Muscle of arm (tissue), 14 donors: ENCODE measurements around the gene EFNB3. TPM values are rescaled to one million over a fixed set of nuclear protein-coding genes. Genes with fewer than 3 reads are reported as not detected.
A peak's percentile ranks its signal among the peaks of the same experiment; 100 is the strongest.

Experiments
- DNase-seq: peaks from one replicate; pipeline ENCODE4 v3.0.0-alpha.2; 2013
- long read RNA-seq, 11 donors: transcript quantifications; one replicate each; lab custom pipeline, GENCODE V29; 2026
- polyA plus RNA-seq, 12 donors: library from polyadenylated mRNA; unstranded; fragments of 120-200 nt; gene quantifications; one replicate each; pipeline ENCODE4 v1.2.1, GENCODE V29; 2013; ENCODE audit not compliant: insufficient read length in 12 of 12

Gene EFNB3, protein sequence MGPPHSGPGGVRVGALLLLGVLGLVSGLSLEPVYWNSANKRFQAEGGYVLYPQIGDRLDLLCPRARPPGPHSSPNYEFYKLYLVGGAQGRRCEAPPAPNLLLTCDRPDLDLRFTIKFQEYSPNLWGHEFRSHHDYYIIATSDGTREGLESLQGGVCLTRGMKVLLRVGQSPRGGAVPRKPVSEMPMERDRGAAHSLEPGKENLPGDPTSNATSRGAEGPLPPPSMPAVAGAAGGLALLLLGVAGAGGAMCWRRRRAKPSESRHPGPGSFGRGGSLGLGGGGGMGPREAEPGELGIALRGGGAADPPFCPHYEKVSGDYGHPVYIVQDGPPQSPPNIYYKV
- polyA plus RNA-seq = 10 to 100 TPM in 2 of 12 donors, 1 to 10 TPM in 9, not detected in 1; 3.2 to 15.0 (median 6.0) TPM
- long read RNA-seq, donor 1, partial matches to known transcripts = 0 of 1 reads
- long read RNA-seq, donor 1, other reads (novel, unspliced or antisense) = 0 of 1 reads
- long read RNA-seq, donor 2 = 0 reads
- long read RNA-seq, donor 3 = 0 reads
- long read RNA-seq, donor 4 = 0 reads
- long read RNA-seq, donor 5 = 0 reads
- long read RNA-seq, donor 6, partial matches to known transcripts = 0 of 1 reads
- long read RNA-seq, donor 6, other reads (novel, unspliced or antisense) = 0 of 1 reads
- long read RNA-seq, donor 7 = 0 reads
- long read RNA-seq, donor 8, partial matches to known transcripts = 0 of 2 reads
- long read RNA-seq, donor 8, other reads (novel, unspliced or antisense) = 0 of 2 reads
- long read RNA-seq, donor 9, partial matches to known transcripts = 0 of 2 reads
- long read RNA-seq, donor 9, other reads (novel, unspliced or antisense) = 0 of 2 reads
- long read RNA-seq, donor 10, partial matches to known transcripts = 0 of 2 reads
- long read RNA-seq, donor 10, other reads (novel, unspliced or antisense) = 0 of 2 reads
- long read RNA-seq, donor 11, partial matches to known transcripts = 0 of 1 reads
- long read RNA-seq, donor 11, other reads (novel, unspliced or antisense) = 0 of 1 reads

DNA sequence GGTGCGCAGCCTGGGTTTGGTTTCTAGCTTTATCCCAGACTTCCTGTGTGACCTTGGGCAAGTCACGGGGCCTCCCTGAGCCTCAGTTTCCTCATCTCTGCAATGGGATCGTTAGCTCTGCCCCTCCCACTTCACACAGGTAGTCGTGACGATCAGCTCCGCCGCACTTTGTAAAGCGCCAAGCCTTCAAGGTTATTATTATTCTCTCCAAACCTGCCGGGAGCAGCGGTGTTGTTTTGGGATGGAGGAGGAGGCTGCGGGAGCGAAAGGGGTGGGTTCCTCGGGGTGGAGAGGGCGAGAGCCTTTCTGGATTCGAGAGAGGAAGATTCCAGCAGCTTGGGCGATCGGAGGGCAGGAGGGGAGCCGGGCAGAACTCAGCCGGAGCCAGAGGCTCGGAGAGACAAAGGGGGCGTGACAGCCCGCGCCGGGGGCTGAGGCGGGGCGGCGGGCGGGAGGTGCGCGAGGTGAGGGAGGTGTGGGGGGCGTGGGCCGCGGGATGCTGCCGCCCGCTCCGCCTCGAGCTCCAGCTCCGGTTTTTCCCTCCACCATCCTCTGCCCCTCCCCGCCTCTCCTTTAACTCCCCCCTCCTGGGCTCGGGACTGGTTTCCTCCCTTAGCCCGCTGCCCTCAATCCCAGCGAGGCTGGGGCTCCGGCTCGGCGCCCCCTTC lies at the start of gene EFNB3:
EFNB3 (plus strand) TSS at position 602 of the 668 bp plus-strand sequence. CDS start 397 bp downstream, outside the sequence.
- DNase-seq = peak; percentile 31

DNA sequence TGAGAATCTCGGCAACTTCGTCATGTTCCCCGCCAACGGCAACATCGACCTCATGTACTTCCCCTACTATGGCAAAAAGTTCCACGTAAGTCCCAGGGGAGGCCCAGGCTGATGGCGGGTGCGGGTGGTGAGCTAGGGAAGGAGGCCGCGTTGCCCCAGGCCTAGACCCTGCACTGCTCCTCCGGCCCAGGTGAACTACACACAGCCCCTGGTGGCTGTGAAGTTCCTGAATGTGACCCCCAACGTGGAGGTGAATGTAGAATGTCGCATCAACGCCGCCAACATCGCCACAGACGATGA lies 49.5 kb upstream of the EFNB3 start:
- no peak for DNase-seq

DNA sequence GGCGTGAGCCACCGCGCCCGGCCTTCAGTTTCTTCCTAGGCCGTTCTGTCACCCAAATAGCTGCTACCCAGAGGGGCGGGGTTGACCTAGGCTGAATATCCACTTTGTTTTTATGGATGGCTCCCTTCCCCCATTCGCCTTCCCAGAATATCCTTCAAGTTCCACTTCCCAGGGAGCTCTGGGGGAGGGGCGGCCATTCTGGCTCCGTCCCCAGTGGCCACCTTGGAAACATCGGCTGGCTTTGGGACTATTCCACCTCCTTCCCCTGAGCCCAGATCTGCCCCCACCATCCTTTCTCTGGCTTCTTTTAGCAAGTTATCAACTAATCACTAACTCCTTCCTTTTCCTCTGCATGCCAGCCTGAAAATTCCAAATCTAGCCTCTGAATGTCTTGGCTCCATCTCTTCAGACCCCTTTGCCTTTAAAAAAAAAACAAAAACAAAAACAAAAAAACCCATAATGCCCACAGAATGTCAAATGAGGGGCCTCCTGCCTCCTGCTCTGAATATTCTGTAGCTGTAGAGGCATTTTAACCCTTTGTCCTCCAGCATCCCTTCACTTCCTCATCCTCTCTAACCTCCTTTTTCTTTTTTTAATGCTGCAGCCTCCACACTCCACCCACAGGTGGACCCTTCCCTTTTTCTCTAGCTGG lies 47.9 kb upstream of the EFNB3 start:
- DNase-seq = no peak

DNA sequence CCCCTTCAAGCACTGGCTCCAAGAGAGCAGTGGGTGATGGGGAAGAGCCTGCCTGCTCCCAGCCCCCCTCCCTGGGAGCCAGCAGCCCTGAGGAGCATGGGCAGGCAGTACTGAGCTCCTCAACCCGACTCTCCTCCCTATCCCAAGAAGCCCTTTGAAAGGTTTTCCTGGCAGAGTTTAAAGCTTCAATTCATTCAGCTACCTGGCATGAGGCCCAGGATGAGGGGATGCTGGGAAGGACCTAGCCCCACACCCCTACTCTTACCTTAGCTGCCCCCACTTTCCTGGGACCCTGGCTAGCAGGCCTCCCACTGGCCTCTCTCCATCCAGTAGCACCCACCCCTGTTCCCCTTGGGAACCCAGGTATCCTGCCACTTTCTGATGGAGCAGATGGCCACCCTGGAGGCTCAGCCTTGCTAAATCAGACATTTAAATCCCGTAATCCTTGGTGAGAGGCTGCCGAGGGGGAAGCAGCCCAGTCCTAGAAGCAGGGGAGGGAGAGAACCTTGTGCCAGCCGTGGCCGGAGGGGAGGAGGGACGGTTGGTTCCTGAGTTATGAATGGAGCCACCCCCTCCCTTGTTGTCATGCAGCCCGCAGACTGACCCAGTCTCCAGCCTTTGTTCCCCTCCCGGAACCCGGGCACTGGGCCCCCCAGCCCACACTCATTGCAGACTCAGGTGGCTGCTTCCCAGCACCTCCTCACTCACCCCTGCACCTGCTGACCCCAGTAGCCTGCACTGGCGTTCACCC lies 37.2 kb upstream of the EFNB3 start:
- DNase-seq = no peak

DNA sequence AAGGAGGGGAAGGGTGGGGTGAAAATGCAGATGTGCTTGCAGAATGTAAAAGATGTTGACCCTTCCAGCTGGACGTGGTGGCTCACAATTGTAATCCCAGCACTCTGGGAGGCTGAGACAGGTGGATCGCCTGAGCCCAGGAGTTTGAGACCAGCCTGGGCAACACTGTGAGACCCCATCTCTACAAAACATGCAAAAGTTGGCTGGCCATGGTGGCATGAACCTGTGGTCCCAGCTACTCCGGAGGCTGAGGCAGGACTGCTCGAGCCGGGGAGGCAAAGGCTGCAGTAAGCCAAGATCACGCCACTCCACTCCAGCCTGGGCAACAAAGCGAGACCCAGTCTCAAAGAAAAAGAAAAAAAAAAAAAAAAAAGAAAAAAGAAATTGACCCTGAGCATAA lies 36.5 kb upstream of the EFNB3 start:
- no peak for DNase-seq

DNA sequence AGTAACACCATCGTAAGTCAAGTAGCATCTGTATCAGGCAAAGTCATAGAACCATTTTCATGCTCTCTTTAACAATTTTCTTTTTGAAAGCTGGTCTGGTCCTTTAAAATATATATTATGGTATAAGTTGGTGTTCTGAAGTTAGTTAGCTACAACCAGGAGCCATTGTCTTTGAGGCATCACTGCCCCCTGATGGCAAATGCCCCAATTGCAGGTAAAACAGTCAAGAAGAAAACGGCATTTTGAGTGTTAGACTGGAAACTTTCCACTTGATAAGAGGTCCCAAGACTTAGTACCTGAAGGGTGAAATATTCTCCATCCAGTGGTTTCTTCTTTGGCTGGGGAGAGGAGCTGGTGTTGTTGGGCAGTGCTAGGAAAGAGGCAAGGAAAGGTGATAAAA lies 31.8 kb upstream of the EFNB3 start:
- no peak for DNase-seq

DNA sequence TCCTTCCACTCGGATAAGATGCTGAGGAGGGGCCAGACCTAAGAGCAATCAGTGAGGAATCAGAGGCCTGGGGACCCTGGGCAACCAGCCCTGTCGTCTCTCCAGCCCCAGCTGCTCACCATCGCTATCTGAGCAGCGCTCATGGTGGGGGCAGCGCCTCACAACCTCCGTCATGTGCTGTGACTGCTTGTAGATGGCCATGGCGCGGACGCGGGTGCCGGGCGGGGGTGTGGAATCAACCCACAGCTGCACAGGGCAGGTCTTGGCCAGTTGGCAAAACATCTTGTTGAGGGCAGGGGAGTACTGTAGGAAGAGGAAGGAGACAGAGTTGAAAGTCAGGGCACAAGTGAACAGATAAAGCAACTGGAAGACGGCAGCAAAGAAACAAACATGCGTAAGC lies 30.1 kb upstream of the EFNB3 start:
- no peak for DNase-seq

DNA sequence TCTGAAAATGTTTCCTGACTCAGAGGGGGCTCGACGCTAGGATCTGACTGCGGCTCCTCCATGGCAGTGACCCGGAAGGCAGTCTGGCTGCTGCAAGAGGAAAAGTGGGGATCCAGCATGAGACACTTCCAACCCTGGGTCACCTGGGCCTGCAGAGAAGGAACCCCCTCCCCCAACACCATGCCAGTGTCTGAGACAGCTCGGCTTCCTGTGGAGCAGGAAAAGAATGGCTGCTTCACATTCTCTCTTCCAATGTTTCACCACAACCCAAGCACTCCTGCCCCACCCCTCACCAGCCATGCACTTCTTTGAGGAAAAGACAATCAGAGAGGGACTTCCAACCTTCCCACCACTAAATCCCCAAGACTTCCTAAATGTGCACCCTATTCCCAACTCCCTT lies 28.5 kb upstream of the EFNB3 start:
- DNase-seq = no peak

DNA sequence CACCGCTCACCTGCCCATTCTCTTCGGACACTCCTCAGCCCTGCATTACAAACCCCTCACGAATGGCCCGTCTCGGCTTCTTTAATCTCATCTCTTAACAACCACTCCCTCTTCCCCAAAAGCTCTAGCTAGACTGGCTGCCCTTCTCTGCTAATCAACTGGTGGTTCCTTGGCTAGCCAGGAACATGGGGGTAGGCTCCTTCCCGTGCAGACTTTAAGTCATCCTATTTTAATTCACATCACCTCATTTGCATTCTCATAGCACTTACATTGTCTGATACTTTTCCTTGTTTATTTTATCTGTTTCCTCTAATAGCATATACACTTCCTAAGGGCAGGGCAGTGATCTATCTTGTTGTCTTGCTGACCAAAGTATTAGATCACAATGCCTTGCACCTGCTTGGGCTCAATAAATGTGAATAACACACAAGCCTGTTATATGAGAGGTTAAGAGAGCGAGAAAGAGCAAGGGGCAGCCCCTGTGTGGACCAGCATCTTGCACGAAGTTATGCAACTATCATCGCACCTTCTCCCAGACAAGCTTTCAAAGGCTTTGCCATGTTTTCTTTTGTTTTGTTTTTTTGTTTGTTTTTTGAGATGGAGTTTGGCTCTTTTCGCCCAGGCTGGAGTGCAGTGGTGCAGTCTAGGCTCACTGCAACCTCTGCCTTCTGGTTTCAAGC lies 27.5 kb upstream of the EFNB3 start:
- no peak for DNase-seq

DNA sequence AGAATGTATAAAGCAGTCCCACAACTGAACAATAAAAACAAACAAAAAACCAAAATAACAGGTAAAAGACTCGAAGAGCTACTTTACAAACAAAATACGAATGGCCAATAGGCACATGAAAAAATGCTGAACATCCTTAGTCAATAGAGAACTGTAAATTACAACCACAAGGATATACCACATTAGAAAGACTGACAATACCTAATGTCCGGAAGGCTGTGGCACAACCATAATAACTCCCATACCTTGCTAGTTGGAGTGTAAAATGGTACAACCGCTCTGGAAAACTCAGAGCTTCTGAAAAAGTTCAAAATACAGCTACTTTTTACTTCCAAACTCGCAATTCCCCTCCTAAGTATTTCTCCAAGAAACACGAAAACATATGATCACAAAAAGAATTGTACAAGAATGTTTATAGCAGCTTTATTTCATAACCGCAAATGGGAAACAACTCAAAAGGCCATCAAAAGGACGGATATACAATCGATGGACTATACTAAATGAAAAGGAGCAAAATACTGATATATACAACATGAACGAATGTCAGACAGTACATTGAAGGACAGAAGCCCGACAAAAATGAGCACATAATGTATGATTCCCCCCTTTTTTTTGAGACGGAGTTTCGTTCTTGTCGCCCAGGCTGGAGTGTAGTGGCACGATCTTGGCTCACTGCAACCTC lies 20.0 kb upstream of the EFNB3 start:
- DNase-seq = no peak

DNA sequence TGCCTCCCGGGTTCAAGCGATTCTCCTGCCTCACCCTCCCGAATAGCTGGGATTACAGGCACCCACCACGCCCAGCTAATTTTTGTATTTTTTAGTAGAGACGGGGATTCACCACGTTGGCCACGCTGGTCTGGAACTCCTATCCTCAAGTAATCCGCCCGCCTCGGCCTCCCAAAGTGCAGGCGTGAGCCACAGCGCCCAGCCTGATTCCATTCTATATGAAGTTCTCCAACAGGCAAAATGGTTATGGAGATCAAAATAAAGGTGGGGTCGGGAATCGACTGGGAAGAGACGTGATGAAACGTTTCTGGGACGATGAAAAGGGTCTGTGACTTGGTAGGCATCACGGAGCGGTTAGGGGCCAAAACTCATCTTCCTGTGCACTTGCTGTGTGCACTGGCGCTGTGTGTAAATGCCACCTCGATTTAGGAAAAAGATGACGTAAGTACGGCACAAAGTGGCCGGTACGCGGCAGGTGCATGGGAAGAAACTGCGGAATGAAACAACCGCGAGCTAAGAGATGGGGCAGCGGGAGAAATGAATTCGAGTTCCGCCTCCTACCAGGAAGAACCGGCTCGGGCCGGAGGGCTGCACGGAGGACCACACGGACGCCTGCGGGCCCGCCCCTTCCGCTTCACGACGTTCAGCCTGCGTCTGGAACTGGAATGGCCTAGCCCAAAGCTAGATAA lies 19.3 kb upstream of the EFNB3 start:
- DNase-seq = no peak

DNA sequence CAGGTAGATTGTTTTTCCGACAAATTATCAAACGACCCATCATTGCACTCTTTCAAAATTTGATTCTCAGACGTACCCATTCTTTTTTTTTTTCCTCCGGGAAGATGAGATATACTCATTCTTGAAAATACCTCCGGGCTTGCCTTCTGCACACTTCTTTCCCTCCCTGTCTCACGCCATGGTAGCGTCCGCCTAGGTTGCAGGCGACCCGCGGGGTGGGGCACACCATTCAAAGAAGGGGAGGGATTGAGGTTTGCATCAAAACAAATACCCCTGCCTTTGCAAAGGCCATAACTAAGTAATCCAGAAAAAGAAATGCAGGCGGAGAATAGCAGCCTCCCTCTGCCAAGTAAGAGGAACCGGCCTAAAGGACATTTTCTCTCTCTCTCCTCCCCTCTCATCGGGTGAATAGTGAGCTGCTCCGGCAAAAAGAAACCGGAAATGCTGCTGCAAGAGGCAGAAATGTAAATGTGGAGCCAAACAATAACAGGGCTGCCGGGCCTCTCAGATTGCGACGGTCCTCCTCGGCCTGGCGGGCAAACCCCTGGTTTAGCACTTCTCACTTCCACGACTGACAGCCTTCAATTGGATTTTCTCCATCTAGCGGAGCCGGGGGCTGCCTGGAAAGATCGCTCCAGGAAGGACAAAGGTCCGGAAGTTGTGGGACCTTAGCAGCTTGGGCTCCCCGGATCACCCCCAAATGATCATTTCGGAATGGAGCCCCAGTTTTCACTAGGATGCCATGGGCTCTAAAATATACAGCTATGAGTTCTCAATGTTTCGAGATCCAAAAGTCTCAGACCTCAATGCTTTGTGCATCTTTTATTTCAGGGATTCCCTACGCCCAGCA lies 18.6 kb upstream of the EFNB3 start:
- DNase-seq = peak; percentile 95

DNA sequence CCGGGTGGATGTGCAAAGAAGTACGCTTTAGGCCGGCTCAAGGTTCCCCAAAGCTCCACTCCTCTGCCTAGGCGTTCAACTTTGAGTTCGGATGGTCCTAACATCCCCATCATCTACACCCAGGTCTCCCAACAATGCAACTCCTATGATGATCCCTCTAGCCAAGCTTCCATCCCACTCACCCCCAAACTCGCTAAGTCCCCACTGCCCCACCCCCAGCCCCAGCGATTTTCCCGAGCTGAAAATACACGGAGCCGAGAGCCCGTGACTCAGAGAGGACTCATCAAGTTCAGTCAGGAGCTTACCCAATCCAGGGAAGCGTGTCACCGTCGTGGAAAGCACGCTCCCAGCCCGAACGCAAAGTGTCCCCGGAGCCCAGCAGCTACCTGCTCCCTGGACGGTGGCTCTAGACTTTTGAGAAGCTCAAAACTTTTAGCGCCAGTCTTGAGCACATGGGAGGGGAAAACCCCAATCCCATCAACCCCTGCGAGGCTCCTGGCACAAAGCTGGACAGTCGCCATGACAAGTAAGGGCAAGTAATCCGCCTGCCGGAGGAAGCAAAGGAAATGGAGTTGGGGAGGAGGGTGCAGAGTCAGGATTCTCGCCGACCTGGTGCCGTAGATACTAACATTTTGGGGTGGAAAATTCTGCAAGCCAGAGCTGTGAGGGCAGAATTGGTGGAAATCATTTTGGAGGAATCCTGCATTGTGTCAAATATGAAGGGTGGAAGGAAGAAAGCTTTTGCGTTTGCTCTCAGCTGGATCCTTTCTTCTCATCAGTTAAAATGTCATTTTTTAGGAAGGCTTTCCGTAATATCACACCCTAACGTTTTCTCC lies 17.7 kb upstream of the EFNB3 start, which contains the start of gene TP53:
TP53 (minus strand) TSS at position 419 of the 836 bp plus-strand sequence. CDS start 10,896 bp downstream, outside the sequence.
- DNase-seq = peak; percentile 89

DNA sequence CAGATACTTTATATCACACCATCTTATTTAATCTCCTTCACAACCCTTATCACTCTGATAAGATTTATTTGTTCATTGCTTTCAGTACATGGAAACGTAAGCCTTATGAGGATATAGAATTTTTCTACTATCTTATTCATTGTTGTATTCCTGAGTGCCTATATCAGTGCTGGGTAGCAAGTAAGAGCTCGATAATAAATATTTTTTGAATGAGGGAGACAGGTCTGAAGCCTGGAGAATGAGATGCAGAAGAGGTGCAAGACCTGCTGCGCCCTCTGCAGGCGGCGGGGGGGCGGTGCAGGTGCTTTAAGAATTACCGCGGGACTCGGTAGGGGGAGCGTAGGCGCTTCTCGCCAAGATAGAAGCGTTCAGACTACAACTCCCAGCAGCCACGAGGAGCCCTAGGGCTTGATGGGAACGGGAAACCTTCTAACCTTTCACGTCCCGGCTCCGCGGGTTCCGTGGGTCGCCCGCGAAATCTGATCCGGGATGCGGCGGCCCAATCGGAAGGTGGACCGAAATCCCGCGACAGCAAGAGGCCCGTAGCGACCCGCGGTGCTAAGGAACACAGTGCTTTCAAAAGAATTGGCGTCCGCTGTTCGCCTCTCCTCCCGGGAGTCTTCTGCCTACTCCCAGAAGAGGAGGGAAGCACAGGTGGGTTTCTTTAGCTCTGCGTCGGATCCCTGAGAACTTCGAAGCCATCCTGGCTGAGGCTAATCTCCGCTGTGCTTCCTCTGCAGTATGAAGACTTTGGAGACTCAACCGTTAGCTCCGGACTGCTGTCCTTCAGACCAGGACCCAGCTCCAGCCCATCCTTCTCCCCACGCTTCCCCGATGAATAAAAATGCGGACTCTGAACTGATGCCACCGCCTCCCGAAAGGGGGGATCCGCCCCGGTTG lies 16.8 kb upstream of the EFNB3 start, which contains the start of gene WRAP53:
WRAP53 (plus strand) TSS at position 570 of the 900 bp plus-strand sequence; CDS start at position 742, 172 bp downstream.
- DNase-seq = peak; percentile 98

DNA sequence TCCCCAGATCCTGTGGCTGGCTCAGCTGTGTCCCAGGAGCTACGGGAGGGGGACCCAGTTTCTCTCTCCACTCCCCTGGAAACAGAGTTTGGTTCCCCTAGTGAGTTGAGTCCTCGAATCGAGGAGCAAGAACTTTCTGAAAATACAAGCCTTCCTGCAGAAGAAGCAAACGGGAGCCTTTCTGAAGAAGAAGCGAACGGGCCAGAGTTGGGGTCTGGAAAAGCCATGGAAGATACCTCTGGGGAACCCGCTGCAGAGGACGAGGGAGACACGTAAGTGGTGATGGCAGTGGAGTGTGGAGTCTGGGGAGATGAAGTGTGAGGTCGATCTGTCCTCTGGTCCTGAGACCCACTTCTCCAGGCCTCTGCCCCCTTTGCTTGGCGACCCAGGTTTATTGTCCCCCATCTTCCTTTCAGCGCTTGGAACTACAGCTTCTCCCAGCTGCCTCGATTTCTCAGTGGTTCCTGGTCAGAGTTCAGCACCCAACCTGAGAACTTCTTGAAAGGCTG lies 16.1 kb upstream of the EFNB3 start:
- no peak for DNase-seq
